Stimulated activated CD4-positive, alpha-beta T cell treated with anti-CD3 and anti-CD28 coated beads, Interleukin-4, amount 100 ng/mL, for 24 hours (primary cell): ENCODE results near the gene RBPJL.

Experiments used
- DNase-seq: peaks from one replicate; pipeline ENCODE4 v3.0.0-alpha.2; 2020

Gene RBPJL

DNA sequence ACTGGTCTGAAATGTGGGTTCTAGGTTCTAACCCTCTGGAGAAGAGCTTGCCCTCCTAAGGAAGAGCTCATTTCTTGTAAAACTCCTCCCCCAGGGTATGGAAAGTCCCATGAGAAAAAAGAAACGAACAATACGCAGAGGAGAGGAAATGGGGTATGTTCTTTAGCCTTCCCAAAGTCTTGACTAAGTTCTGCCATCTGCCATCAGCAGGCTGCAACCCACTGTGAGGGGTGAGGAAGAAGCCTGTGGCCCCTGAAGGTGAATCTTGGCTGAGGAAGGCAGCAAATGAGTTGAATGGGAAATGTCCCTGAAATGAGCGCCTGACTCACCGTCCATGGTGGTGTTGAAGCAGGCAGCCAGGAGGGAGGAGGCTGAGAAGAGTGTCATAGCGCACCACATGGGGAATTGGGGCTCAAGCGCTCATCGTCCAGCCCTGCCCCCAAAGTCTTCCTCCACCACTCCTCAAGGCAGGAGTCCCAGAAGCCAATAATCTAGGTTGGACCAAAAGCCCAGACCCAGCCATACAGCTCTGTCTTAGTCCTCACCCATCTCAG is 11.8 kb downstream of the RBPJL start:
- no peak for DNase-seq

DNA sequence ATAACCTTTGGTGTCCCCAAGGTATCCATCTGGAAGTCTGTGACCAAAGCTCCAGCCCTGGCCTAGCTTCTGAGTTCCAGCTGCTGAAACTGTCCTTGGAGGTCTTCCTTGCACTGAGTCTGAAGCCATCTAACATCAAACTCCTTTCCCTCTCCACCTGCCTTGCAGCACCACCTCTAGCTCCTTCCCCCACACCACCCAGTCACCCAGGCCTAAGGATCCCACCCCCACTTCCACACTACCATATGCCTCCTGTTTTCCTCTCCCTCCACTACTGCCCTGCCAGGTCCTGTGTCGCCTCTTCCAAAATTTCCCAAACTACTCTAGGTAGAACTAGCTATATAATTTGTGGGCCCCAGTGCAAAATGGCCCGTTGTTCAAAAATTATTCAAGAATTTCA is 12.3 kb downstream of the RBPJL start:
- DNase-seq: no peak

DNA sequence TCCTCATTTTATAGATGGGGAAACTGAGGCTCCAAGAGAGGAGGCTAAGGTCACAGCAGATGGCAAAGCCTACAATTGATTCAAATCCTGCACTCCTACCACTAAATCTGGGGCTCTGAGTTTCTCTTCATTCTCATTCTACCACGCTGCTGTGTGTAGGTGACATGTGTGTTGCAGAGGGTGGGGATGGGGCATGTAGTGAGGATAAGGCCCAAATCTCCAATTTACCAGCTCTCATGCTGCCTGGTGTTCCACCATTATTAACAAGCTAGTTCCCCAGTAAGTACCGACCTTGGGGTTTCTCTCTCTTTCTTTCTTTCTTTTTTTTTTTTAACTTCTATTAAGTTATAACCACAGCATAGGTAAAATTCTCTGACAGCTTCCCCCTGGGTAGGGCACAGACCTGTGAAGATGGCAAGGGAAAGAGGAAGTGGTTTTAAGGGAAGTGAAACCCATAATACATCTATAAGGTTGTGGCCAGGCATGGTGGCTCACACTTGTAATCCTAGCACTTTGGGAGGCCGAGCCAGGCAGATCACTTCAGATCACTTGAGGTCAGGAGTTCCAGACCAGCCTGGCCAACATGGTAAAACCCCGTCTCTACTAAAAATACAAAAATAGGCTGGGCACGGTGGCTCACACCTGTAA is 14.4 kb downstream of the RBPJL start:
- DNase-seq: no peak

DNA sequence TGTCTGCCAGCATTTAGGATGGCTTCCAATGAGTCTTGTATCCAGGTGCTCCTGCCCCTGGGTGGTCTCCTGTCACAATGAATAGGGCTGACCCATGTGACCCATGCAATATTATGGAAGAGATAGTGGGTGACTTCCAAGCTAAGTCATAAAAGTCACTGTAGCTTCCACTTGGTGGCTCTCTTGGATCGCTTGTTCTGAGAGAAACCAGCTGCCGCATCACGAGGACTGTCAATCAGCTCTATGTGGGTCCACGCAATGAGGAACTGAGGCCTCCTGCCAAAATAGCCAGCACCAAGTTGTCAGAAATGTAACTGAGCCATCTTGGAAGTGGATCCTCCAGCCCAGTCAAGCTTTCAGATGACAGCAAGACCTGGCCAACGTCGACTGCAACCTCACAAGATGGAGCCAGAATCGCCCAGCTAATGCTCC is 16.3 kb downstream of the RBPJL start:
- DNase-seq: no peak

DNA sequence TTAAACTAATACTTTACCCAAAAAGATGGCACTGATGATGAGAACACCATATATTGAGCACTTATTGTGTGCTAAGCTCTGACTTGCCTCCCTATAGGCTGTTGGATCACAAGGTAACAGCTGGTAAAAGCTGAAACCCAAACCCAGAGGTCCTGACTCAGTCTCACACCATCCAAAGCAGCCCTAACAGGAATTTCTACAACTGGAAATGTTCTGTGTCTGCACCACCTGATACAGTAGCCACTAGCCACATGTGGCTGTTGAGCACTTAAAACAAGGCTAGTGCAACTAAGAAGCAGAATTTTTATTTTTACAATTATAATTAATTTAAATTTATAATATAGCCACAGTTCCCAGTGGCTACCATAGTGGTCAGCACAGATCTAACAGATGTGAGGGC is 17.1 kb downstream of the RBPJL start:
- DNase-seq: no peak

DNA sequence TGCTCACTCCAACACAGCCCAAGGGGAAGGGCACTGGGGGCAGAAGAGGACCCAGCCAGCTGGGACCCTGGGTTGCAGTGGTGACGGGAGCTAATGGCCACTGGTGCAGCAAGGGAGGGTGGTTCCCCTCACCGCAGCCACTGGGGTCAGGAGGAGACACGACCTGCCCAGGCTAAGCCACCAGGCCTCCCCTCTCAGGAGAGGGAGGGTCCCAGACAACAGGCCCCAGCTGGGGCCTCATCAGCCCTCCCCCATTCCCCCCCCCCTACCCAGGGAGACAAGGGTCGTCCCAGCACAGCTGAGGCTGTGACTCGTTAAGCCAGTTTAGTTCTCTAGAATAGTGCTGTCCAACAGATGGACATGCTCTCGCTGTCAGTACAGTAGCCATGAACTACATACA is 18.7 kb downstream of the RBPJL start:
- no peak for DNase-seq

DNA sequence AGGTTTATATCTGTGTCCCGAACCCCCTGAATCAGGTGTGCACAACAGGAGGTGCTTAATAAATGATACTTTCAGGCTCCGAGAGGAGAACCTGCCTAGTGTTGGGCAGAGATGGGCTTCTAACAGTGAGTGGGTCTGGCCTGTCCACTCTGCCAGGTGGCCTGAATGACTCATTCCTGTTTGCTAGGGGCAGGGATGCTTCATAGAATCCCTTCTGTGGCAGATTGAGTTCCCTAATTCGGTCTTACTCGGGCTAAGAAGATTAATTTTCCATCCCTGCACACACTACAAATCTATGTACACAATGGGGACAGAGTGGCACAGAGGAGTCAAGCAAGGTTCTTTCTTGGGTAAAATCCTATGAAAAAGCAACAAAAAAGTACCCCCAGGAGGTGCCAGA is 21.8 kb downstream of the RBPJL start:
- no peak for DNase-seq

DNA sequence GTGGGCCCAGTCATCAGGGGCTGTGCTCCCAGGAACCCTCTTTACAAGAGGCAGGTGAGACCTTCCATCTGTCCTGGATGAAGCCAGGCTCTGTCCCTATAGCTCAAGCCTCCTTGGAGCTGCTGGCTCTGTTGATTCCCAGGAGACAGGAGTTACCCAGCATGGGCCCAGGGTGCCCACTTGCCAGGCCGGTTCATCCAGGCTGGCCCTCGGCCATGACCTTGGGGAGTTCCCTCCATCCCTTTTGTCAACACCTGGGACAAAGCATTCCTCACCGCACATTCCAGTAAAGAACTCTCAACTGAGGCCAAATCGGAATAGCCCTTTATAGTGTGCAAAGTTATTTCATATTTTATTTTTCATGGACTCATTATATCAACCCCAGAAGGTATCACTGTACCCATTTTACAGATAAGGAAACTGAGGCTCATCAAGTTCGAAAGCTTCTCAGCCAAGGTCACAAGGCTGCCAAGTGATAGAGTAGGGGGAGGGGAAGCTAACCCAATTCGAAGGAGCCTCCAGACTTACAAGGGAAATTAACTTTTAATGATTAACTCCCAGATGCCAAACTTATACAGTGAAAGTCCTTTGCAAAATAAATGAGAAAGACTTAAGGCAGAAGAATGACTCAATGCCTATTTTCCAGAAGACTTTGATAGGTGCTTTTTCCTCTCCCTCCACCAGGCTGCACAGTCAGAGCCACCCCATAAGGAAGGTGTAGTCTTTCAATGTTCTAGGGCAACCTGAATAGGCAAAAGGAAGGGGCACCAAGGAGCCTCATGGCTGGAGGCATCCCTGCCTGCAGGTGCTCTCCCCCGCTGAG is 23.1 kb downstream of the RBPJL start:
- DNase-seq: no peak

DNA sequence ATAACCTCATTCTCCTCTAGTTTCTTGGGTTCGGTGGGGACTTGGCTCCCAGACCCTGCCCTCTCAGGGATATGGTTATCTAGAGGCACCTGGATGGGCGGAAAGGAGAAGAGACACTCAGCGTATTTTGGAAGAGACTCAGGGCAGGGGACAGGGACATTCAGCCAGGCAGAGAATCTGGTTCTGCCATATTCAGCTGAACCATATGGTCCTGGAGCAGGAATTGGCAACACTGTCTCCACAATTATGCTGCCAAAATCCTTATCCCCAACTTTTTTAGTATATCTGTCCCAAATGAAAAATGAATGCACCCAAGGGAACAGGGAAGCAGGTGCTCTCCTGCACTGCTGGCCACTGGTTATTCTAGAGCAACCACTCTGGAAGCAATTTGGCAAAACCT is 23.8 kb downstream of the RBPJL start:
- DNase-seq: no peak

DNA sequence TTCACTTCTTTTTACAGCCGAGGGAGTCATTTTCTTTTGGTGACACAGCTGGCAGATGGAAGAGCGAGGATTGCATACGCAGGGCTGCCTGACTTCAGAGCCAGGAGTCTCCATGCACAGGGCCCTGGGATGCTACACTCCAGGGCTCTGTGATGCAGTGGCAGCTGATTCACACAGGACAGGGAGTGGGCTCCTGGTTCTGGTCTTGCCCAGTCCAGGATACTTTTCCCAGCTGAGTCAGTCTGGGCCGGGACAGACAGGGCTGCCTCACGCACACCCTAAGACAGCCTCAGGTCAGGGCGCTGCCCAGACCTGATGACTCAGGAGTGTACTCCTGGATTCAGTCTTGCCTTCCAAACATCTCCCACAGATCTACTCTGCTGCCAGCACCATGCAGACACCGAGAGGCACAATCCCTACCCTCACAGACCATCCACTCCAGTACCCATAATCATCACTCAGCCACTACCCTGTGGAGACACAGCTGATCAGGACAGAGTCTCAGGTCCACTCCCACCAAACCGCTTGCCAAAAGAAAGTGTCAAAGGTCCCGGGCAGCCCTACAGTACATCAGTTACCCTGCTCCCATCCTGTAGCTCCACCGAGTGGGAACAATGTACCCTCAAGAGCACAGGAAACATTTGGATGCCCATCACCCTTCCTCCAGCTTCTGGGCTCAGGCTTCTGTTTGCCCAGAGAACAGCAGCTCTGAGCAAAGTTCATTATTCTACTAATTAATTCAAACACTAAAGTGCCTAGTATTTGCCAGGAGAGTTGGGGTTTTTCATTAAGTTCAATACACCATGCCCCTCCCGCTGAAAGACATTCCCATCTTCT is 30.1 kb downstream of the RBPJL start:
- no peak for DNase-seq

DNA sequence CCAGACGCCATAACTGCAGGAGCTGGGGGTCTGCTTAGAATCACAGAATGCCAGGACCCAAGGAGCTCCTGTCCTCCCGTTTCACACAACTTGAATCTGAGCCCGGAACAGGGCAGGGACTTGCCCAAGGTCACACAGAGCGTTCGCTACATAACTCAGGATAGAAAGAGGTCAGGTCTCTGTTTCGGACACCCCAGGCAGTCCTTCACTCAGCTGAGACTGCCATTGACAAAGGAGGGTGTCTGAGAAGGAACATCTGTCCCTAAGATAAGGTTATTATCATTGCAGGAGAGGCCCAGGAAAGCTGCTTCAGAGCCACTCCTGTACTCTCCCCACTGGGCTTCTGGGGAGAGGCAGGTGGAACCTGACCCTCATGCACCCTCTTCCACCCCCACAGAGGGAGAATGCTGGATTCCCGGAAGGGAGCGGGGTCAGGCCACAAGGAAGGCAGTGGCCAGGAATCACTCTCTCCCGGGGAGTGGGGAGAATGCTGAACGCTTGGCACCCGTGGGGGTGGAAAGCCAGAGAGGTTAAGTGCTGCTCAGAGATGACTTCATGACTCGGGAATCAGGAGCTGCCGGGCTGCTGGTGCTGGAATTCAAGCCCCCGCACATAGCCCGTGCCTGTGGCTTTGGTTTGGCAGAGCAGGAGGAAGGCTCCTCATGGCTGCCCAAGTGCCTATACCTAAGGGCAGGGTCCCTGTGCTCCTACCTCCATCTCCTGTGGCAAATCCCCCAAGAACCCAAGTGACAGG is 30.9 kb downstream of the RBPJL start:
- no peak for DNase-seq

DNA sequence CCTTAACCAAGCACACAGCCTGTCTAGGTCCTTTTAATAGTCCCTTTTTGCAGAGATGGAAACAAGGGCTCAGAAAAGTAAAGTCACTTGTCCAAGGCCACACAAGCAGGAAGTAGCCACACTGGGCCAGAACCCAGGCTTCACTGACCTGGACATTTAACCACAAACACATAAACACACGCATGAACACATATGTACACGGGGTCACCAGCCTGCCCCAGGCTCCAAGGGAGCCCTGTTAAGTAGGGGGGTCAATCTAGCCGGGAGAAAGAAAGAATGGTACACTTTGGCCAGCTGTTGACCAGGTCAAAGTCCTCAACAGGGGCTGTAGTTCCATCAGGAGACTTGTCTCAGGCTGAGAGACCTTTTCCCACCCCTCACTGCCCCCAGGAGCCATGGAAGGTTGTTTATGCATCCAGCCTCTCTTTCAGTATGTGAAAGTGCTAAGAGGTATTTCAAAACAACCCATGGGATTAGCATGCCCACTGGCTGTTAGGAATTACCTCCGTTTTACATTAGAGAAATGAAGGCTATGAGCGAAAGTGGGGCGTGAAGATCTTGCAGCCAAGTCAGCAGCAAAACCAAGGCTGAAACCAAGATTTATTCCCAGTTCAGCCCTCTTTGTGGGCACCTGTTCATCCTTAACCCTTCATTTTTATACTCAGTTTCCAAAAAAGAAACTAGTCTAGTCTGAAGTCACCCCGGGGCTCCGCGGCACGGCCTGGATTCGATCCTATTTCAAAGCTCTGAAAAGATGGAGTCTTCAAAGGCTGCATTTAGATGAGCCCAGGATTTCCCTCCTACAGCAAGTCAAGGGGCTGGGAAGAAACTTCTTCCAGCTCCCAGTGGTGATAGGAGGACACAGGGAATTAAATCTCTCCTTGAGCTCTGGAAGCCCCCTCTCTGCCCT is 31.7 kb downstream of the RBPJL start:
- no peak for DNase-seq

DNA sequence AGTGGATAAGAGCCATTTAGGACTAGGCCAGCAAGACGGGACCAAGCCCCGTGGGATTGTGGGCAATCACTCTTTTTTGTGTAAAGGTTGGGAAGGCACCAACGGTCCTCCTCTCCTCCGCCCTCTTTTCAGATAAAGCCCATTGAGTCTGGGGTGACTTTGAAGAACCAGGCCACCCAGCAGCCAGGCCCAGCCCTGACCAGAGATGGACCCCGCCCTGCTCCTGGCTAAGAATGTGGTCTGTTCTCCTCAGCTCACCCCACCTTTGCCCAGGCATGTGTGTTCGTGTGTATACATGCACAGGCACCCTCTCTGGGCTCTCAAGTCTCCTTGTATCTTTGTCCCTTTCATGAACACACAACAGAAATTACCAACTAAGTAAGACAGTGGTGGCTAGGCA is 32.4 kb downstream of the RBPJL start:
- no peak for DNase-seq

DNA sequence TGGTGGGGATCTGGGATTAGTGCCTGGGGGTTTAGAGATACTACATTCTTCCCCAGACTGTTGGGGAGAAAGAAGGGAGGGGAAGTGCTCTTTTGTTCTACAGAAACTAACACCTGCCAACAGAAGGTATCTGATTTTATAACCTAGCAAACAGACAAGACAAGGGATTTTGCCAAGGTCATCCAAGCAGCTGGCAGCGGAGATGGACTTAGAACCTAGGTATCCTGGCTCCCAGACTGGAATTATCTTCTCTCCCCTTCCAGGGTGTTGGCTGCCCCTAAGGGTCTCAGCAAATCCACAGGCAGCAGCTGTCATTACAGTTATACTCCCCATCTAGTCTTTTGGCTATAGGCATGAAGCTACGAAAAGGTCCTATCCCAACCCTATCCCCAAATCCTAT is 33.2 kb downstream of the RBPJL start:
- DNase-seq: no peak

DNA sequence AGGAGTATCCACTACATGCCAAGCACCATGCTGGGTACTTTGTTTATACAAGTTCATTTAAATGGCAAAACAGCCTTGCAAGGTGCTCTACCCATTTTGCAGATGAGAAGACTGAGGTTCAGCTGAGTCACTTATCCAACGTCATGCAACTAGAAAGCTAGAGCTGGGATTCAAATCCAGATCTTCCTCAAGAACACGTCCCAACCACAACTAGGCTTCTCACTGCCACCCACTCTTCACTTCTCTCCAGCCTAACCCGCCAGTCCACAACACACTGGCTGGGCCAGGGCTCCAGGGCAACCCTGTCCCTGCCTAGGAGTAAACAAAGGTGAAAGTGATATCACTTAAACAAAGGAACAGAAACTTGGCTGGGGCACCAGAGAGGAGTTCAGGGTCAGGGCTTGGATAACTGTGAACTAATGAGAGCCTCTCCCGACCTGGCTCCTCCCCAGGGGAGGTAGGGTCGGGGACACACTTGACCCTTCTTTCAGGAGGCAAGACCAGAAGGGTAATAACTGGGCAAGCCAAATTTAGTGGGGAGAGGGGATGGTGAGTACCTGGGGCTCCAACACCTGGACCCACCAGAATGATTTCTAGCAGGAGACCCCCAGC is 33.7 kb downstream of the RBPJL start:
- DNase-seq: no peak

DNA sequence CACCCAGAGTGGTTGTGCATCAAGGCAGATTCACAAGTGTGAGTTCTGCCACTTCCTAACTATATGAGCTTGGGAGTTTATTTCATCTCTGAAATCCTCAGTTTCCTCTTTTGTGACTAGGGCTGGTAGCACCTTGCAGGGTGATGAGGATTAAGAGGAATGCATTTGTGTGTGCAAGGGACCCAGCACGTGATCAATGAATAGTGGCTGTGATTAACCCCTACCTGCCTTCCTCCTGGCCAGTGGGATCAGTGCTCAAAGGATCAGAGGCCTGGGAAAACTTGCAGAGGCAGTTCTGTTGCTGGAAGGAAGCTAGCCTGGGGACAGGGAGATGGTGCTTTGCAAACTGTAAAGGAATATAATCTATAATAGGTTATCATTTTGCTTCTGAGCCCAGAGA is 34.3 kb downstream of the RBPJL start:
- no peak for DNase-seq

DNA sequence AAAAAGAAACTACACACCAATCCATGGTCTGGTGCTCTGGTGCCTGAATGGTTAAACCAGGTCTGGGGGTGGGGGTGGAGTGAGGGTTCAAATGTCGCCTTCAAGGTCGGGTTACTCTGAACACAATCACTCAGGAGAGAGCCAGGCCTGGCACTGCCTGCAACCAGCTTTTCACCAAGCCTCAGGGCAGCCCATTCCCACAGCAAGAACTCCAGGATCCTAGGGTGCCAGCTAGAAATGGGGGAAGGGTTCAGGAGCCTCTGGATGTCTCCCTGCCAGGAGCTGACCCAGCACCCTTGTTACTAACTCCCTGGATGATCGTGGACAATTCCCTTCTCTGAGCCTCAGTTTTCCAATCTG is 34.9 kb downstream of the RBPJL start:
- DNase-seq: no peak

DNA sequence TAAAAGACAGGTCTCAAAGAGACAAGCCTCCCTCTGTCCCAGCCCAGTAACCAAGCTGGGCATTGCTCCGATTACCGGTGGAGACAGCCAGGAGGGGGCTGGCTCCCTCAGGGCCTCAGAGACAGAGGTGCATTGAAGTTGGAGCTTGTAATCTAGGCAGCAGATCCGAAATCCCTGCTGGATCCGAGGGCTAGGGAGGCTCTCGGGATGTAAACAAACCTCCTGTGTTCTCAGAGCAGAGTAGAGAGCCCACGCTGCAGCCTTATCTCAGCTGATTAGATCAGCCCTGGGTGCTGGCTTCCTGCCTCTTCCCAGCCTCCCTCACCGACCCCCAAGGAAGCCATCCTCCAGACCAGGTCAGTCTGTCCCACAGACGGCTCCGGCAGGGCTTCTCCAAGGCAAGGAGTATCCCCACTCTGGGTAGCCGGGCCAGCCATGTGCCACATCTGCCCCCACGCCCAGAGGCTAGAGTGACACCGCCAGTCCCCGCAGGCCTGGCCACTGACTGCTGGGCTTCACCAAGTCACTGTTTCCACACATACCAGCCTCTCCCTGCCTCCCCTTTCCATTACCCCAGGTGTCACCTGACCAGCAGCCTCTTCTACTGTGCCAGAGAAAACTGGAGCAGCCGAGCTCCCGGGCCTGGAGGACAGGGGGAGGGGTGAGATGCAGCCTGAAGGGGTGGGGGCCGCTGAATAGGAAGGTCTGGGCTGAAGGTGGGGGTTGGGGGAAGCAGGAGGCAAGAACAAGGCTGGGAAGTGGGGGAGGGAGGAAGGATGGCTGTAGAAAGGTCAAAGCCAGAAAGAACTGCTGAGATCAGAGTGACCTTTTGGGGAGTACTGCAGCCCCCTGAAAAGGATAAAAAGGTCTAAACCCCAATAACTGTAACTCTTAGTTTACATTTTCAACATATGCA is 35.6 kb downstream of the RBPJL start:
- DNase-seq: no peak

DNA sequence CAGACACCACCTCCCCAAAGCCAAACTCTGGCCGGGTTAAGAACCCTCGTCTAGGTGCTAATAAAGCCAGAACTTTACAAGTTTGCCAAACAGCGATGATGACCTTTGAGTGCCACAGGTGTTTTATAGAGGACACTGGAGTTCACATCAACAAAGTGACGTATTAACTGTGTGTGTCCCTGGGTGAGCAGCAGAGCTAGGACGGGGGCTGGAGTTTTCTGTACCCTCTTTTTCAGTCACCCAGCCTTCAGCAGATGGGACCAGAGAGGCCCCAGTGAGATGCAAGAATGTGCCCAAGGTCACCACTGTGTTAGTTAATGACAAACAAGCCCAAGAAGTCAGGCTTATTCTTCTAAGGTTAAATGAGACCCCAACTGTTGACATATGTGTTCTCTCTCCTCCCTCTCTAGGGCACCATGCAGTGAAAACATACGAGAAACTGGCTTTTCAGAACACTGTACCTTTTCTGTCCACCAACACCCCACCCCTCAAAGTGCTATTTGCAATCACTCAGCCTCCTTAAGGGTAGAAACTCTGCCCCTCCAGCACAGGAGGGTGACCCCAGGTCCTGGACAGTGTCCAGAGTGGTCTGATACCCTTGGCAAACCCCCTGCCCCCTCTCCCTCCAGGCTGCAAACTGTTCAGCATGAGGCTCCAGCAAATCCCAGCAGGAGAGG is 36.4 kb downstream of the RBPJL start:
- no peak for DNase-seq
